Keratinocyte (primary cell): Measurements from ENCODE around the gene HMG20A. TPM values are rescaled to one million over a fixed set of nuclear protein-coding genes. Genes with fewer than 3 reads are reported as not detected.
"Not testable (repeated sequence)": the region's sequence is repeated elsewhere in the genome, so short reads cannot be mapped to it uniquely, and the experiment has no call there.

ENCODE experiments used
- DNase-seq: peaks from one replicate; pipeline ENCODE4 v3.0.0-alpha.2; 2011; ENCODE audit warnings: low read depth, missing footprints, low spot score
- FAIRE-seq: peaks from 2 replicates; lab custom pipeline; 2011; peaks lifted over from hg19 to GRCh38; lab: Jason Lieb, UNC
- H2AFZ ChIP-seq: 2 replicates; pipeline ENCODE4 v1.6.0; 2012; ENCODE audit warnings: low read length, control low read depth, inconsistent platforms; ENCODE audit not compliant: control insufficient read depth
- H3K27ac ChIP-seq: 2 replicates; pipeline ENCODE4 v1.5.1; 2011; ENCODE audit warnings: low read length; ENCODE audit not compliant: control insufficient read depth, insufficient read depth
- H3K27me3 ChIP-seq: 3 replicates; pipeline ENCODE4 v1.6.0; 2011; ENCODE audit warnings: low read length; ENCODE audit not compliant: control insufficient read depth, insufficient read depth; ENCODE audit errors: extremely low read depth
- H3K36me3 ChIP-seq, 2 experiments: 2 replicates in 1 of 2; 3 replicates in 1 of 2; pipeline ENCODE4 v1.5.1; 2011; ENCODE audit warnings: low read length in 2 of 2, mild to moderate bottlenecking in 1 of 2; ENCODE audit not compliant: control insufficient read depth in 2 of 2, insufficient read depth in 2 of 2; ENCODE audit errors: extremely low read depth in 1 of 2
- H3K4me1 ChIP-seq: 3 replicates; pipeline ENCODE4 v1.5.1; 2011; ENCODE audit warnings: low read length; ENCODE audit not compliant: control insufficient read depth, insufficient read depth; ENCODE audit errors: extremely low read depth
- H3K4me2 ChIP-seq: 3 replicates; pipeline ENCODE4 v1.6.0; 2011; ENCODE audit warnings: low read depth, low read length; ENCODE audit not compliant: control insufficient read depth, insufficient read depth; ENCODE audit errors: extremely low read depth
- H3K4me3 ChIP-seq, 3 experiments: fragments of 200-600 bp in 1 of 3; sonication (generic) in 1 of 3; 2 replicates in 2 of 3; 3 replicates in 1 of 3; pipeline ENCODE4 v1.5.1; 2011 to 2016; ENCODE audit warnings: low read length in 3 of 3, mild to moderate bottlenecking in 3 of 3, control low read depth in 2 of 3, inconsistent platforms in 1 of 3, low read depth in 1 of 3, mixed read lengths in 1 of 3, mixed run types in 1 of 3, moderate library complexity in 1 of 3; ENCODE audit not compliant: control insufficient read depth in 2 of 3, insufficient read depth in 2 of 3; ENCODE audit errors: extremely low read depth in 1 of 3
- H3K79me2 ChIP-seq: 2 replicates; pipeline ENCODE4 v1.6.0; 2012; ENCODE audit warnings: low read length; ENCODE audit not compliant: control insufficient read depth, insufficient read depth
- H3K9ac ChIP-seq: 3 replicates; pipeline ENCODE4 v1.6.0; 2011; ENCODE audit warnings: low read length; ENCODE audit not compliant: control insufficient read depth, insufficient read depth; ENCODE audit errors: extremely low read depth
- H3K9me1 ChIP-seq: 3 replicates; pipeline ENCODE4 v1.6.0; 2011; ENCODE audit warnings: low read length; ENCODE audit not compliant: control insufficient read depth, insufficient read depth; ENCODE audit errors: extremely low read depth
- H3K9me3 ChIP-seq: 2 replicates; pipeline ENCODE4 v1.5.1; 2012; ENCODE audit warnings: low read depth, low read length; ENCODE audit not compliant: control insufficient read depth
- H4K20me1 ChIP-seq: 3 replicates; pipeline ENCODE4 v1.6.0; 2011; ENCODE audit warnings: low read length; ENCODE audit not compliant: control insufficient read depth, insufficient read depth; ENCODE audit errors: extremely low read depth
- EZH2 ChIP-seq: IDR thresholded peaks from one replicate; pipeline ENCODE4 v1.6.1; 2012; ENCODE audit warnings: inconsistent platforms, mild to moderate bottlenecking, low read length, moderate library complexity
- dilution Hi-C: fragments of 300-500 bp; cut with MboI; formaldehyde crosslinking; loops from one replicate; pipeline ENCODE4 v1.7.0; 2020; ENCODE audit warnings: low sequenced_read_pairs; ENCODE audit not compliant: extremely low pct_ligation_motif_present
- polyA plus RNA-seq, 5 experiments: library from polyadenylated mRNA; depleted of rRNA in 3 of 5; stranded (reverse) in 3 of 5; stranded (forward) in 1 of 5; unstranded in 1 of 5; fragments of >200 nt; gene quantifications; 1 replicate in 1 of 5; 2 replicates in 3 of 5; 3 replicates in 1 of 5; pipeline versions ENCODE4 v1.2.1 to v1.2.3, GENCODE V29; 2011 to 2012; ENCODE audit warnings: missing spikeins in 2 of 5, low read depth in 1 of 5, low replicate concordance in 1 of 5
- TF ChIP-seq, protein P1 (sequence below), 3 experiments: IDR thresholded peaks in 1 of 3; conservative IDR thresholded peaks in 1 of 3; optimal IDR thresholded peaks in 1 of 3; 2 replicates in 2 of 3; 3 replicates in 1 of 3; pipeline versions ENCODE3 to v1.5.1; 2011; ENCODE audit warnings: low read length in 3 of 3, mild to moderate bottlenecking in 3 of 3, moderate library complexity in 2 of 3, control low read depth in 1 of 3, inconsistent platforms in 1 of 3; ENCODE audit not compliant: insufficient read depth in 2 of 3; ENCODE audit errors: extremely low read depth in 1 of 3

HMG20A gene
- polyA plus RNA-seq, 1 donor (not counting 4 experiments of a cell fraction or from before 2014, with no cell fraction given), result 44.6 TPM

DNA sequence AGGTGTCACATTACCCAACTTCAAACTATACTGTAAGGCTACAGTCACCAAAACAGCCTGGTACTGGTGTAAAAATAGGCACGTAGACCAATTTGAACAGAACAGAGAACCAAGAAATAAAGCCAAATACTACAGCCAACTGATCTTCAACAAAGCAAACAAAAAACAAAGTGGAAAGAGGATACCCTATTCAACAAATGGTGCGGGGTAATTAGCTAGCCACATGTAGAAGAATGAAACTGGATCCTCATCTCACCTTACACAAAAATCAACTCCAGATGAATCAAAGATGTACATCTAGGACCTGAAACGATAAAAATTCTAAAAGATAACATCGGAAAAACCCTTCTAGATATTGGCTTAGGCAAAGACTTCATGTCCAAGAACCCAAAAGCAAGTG, 13.8 kb upstream of the HMG20A start:
- Histone ChIP-seq H3K9me3 (no peaks in the 10 kb centered on the region), H3K79me2 (peaks cover 8% of the 10 kb centered on the region), H3K36me3 (no peaks in the 10 kb centered on the region), H3K9ac (no peak overlapping the region), H3K4me1 (no peaks in the 10 kb centered on the region), H4K20me1 (no peaks in the 10 kb centered on the region), H3K27me3 (no peaks in the 10 kb centered on the region), H3K4me2 (no peak overlapping the region), H2AFZ (no peak overlapping the region), H3K4me3 (no peak overlapping the region), H3K9me1 (no peaks in the 10 kb centered on the region), H3K27ac (no peak overlapping the region)
- TF ChIP-seq EZH2, result no peak
- TF ChIP-seq, protein P1, sequence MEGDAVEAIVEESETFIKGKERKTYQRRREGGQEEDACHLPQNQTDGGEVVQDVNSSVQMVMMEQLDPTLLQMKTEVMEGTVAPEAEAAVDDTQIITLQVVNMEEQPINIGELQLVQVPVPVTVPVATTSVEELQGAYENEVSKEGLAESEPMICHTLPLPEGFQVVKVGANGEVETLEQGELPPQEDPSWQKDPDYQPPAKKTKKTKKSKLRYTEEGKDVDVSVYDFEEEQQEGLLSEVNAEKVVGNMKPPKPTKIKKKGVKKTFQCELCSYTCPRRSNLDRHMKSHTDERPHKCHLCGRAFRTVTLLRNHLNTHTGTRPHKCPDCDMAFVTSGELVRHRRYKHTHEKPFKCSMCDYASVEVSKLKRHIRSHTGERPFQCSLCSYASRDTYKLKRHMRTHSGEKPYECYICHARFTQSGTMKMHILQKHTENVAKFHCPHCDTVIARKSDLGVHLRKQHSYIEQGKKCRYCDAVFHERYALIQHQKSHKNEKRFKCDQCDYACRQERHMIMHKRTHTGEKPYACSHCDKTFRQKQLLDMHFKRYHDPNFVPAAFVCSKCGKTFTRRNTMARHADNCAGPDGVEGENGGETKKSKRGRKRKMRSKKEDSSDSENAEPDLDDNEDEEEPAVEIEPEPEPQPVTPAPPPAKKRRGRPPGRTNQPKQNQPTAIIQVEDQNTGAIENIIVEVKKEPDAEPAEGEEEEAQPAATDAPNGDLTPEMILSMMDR (optimal IDR thresholded peaks at IDR 0.05 in 1 of 3, IDR thresholded peaks at IDR 0.05 in 1 of 3, conservative IDR thresholded peaks at IDR 0.05 in 1 of 3; ENCODE audit: extremely low read depth in 1 of 3, insufficient read depth in 2 of 3, low read length in 3 of 3), result no peak
- FAIRE-seq (no peak), DNase-seq (no peak)
- dilution Hi-C loops, result no loop called here

DNA sequence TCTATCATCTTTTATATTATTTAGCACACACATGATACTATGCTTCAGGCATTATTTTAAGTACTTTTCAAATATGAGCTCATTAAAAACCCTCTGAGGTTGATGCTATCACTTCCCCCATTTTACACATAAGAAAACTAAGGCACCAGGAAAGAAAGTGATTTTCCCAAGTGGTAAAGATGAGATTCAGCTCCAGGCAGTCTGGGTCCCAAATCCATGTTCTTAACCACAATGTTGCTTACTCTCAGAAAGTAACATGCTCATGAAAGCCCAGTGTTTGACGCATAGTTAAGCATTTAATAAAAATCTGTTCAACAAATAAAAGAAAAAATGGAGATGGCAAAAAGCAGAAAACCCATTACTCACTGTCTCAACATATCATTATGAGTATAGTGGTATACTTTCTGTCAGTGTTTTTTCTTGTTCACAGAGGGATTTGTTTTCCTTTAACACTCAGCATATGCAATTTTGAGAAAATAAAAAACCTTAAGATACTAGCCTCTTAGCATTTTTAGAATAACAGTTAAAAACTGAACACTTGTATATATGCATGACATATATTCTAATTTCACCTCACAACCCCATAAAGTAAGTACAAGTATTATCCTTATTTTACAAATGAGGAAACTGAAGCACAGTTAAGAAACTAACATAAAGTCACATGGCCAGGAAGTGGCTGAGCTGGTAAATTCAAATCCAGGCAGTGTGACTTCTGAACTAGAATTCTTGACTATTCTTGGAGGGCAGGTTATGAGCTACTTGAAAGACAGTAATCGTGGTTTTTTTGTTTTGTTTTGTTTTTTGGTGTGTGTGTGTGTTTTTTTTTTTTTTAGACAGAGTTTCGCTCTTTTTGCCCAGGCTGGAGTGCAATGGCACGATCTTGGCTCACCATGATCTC, 11.2 kb upstream of the HMG20A start:
- dilution Hi-C loops, result no loop called here
- Histone ChIP-seq H3K27me3 (no peaks in the 10 kb centered on the region), H3K9me3 (no peaks in the 10 kb centered on the region), H3K36me3 (no peaks in the 10 kb centered on the region), H3K79me2 (peaks cover 8% of the 10 kb centered on the region), H3K27ac (no peak overlapping the region), H3K4me3 (no peak overlapping the region), H3K4me2 (no peak overlapping the region), H3K4me1 (no peaks in the 10 kb centered on the region), H2AFZ (no peak overlapping the region), H3K9me1 (no peaks in the 10 kb centered on the region), H4K20me1 (no peaks in the 10 kb centered on the region), H3K9ac (no peak overlapping the region)
- TF ChIP-seq, protein P1 (optimal IDR thresholded peaks at IDR 0.05 in 1 of 3, IDR thresholded peaks at IDR 0.05 in 1 of 3, conservative IDR thresholded peaks at IDR 0.05 in 1 of 3; ENCODE audit: extremely low read depth in 1 of 3, insufficient read depth in 2 of 3, low read length in 3 of 3), result no peak
- no peak for TF ChIP-seq EZH2
- DNase-seq (no peak), FAIRE-seq (no peak)

- H3K9ac ChIP-seq, H4K20me1 ChIP-seq, H3K36me3 ChIP-seq, H3K4me1 ChIP-seq, H3K27me3 ChIP-seq, dilution Hi-C loops, H3K27ac ChIP-seq, DNase-seq, H2AFZ ChIP-seq, H3K9me1 ChIP-seq, H3K4me2 ChIP-seq, H3K4me3 ChIP-seq, FAIRE-seq, H3K79me2 ChIP-seq, H3K9me3 ChIP-seq: not testable (repeated sequence)
These were observed 10.6 kb upstream of the HMG20A start for GRCh38 chr15:77410157-77410500.
